GM19193 (cell line): ENCODE measurements around the gene VSTM2B.

Experiments
- POLR2A ChIP-seq: IDR thresholded peaks from 4 replicates; pipeline ENCODE4 v1.6.1; 2011; ENCODE audit not compliant: insufficient read depth, insufficient read length; ENCODE audit errors: extremely low read depth

The VSTM2B gene

GRCh38 chr19:29504454-29504853, 21.3 kb upstream of the VSTM2B start:
- TF ChIP-seq POLR2A = no peak

GRCh38 chr19:29505097-29505824, 20.5 kb upstream of the VSTM2B start:
- no peak for TF ChIP-seq POLR2A

DNA sequence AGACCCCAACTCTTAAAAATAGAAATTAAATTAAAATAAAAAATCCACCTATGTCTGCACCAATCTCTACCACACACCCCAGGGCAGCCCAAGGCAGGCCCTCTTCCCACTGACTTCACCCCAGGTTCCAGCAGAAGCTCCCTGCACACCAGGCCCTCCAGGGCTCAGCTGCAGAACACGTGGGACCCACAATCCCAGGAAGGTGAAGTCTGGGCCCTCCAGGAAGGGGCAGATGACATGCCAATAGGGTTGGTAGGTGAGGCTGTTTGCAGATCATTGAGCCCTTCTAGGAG, 19.2 kb upstream of the VSTM2B start:
- no peak for TF ChIP-seq POLR2A

GRCh38 chr19:29507081-29507860, 18.5 kb upstream of the VSTM2B start:
- no peak for TF ChIP-seq POLR2A

DNA sequence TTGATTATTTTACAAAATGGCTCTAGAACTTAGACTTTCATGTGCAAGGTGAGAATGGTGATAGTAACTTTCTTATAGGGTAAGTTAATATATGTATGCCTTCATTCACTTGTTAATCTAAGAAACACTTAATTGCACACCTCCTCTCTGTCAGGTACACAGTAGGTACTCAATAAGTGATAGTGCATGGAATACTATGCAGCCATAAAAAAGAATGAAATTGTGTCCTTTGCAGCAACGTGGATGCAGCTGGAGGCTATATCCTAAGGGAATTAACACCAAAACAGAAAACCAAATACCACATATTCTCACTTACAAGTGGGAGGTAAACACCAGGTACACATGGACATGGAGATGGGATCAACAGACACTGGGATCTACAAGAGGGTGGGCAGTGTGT, 17.6 kb upstream of the VSTM2B start:
- no peak for TF ChIP-seq POLR2A

- TF ChIP-seq POLR2A = no peak
Observed at GRCh38 chr19:29509456-29509855, 16.3 kb upstream of the VSTM2B start.

DNA sequence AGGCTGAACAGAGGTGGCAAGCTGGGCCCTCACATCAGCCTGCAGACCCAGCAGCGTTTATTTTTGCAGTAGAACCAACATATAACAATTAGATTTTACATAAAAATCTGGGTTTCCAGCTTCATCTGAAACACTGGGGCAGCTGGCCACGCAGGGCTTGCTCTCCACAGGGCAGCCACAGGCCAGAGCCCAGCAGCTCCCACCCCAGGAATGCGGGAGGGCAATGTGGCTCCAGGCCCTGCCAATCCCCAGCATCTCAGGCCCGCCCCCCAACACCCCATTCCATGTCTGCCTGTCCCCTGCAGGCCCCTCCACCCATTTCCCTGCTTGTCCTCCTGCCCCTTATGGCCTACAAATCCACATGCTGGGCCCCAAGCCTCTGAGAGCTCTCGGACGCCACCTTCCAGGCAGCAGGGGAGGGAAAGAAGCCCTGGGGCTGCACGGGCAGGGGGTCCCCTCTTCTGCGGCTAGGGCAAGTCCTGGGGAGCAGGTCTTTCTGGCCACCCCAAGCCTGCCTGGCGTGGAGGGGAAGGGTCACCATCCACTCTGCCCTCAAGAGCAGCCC, 15.0 kb upstream of the VSTM2B start:
- no peak for TF ChIP-seq POLR2A

DNA sequence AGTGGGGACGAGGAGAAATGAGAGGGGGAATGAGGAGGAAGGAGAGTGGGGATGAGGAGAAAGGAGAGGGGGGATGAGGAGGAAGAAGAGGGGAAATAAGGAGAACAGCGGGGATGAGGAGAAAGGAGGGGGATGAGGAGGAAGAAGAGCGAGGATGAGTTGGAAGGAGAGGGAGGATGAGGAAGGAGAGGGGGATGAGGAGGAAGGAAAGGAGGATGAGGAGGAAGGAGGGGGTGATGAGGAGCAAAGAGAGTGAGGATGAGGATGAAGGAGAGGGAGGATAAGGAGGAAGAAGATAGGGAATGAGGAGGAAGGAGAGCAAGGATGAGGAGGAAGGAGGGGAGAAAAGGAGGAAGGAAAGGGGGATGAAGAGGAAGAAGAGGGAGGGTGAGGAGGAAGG, 14.0 kb upstream of the VSTM2B start:
- TF ChIP-seq POLR2A = no peak

GRCh38 chr19:29512748-29513147, 13.0 kb upstream of the VSTM2B start:
- TF ChIP-seq POLR2A = no peak

DNA sequence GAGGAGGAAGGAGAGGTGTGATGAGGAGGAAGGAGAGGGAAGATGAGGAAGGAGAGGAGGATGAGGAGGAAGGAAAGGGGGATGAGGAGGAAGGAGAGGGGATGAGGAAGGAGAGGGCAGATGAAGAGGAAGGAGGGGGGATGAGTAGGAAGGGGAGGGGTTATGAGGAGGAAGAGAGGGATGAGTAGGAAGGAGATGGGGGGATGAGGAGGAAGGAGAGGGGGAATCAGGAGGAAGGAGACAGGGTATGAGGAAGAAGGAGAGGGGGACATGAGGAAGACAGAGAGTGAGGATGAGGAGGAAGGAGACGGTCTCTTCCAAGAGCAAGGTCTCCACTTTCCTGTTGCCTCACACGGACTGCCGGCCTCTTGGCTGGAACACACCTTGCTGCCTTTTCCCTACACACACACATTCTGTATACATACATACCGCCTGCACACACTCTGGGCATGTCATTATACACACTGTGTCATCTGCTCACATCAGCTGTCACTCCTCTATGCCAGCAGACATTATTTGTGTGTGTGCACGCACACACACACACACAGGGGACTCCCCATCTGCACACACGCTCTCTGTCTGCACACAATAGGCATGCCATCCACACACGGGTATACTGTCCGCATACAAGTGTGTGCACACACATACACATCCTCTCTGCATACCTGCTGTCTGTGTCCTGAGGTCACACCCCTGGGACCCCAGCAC, 11.1 kb upstream of the VSTM2B start:
- TF ChIP-seq POLR2A = no peak

- no peak for TF ChIP-seq POLR2A
Observed at GRCh38 chr19:29515233-29515619, 10.6 kb upstream of the VSTM2B start.

DNA sequence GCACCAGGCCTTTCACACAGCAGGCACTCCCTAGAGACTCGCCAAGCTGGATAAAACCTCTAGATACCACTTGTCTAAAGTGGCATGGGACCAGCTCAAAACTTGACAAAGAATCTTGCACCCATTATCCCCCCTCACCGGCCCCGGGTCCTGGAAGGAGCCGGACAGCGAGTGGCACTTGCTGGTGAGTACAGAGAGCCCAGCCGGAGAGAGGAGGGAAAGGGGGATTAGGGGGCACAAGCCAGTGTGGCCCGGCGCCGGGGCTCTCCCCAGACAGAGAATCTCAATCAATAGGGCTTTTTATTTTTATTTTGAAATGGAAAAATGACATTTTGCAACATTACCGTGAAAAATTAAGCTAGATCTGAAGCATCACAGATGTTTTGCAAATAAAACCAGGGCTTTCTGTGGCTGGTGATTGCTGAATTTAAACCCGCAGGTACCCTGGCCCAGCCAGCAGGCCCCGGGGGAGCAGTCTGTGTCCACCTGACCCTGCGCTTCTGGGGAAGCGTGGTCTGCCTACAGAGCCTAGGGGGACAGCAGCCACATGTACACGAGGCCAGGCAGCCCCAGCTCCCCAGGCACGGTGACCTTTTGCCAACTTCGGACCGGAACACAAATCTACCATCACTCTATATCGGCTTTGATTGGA, 10.0 kb upstream of the VSTM2B start:
- TF ChIP-seq POLR2A = no peak

GRCh38 chr19:29516358-29516725, 9.5 kb upstream of the VSTM2B start:
- TF ChIP-seq POLR2A = no peak

GRCh38 chr19:29516821-29517395, 8.9 kb upstream of the VSTM2B start:
- no peak for TF ChIP-seq POLR2A

DNA sequence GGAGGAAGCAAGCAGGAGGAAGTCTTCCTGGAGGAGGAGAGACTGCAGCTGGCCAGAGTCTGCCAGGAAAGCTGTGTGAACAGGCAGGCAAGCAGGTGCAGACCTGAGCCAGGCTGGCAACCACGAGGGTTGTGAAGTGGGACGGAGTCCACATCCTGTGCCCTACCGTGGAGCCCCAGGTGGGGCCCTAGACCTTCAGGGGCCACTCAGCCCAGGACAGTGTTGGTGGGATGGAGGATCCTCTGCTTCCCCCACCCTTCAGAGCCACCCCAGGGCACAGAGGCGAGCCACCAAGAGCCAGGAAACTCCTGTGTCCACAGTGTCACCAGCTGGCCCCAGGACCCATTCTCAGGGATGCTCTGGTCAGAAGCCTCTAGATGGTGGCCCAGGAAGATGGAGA, 8.4 kb upstream of the VSTM2B start:
- TF ChIP-seq POLR2A = no peak
